Measurements from ENCODE around the gene C4orf33.

DNA sequence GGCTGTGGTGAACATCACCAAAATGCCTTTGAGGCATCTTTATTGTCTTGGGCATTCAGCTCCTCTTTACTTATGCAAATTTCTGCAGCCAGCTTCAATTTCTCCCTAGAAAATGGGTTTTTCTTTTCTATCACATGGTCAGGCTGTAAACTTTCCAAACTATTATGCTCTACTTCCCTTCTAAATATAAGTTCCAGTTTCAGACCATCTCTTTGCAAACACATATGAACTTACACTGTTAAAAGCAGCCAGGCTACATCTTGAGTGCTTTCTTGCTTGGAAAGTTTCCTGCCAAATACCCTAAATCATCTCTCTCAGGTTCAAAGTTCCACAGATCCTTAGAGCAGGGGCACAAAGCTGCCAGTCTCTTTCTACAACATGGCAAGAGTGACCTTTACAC, 15.8 kb upstream of the C4orf33 start:
- TF ChIP-seq, protein P1, sequence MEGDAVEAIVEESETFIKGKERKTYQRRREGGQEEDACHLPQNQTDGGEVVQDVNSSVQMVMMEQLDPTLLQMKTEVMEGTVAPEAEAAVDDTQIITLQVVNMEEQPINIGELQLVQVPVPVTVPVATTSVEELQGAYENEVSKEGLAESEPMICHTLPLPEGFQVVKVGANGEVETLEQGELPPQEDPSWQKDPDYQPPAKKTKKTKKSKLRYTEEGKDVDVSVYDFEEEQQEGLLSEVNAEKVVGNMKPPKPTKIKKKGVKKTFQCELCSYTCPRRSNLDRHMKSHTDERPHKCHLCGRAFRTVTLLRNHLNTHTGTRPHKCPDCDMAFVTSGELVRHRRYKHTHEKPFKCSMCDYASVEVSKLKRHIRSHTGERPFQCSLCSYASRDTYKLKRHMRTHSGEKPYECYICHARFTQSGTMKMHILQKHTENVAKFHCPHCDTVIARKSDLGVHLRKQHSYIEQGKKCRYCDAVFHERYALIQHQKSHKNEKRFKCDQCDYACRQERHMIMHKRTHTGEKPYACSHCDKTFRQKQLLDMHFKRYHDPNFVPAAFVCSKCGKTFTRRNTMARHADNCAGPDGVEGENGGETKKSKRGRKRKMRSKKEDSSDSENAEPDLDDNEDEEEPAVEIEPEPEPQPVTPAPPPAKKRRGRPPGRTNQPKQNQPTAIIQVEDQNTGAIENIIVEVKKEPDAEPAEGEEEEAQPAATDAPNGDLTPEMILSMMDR (IDR thresholded peaks at IDR 0.05; ENCODE audit: poor library complexity, severe bottlenecking): no peak
- TF ChIP-seq EZH2 (IDR thresholded peaks at IDR 0.05; ENCODE audit: borderline replicate concordance, insufficient read depth, low read length, poor library complexity, severe bottlenecking): no peak
- TF ChIP-seq EP300 (conservative IDR thresholded peaks at IDR 0.05; ENCODE audit: poor library complexity, severe bottlenecking): no peak
- no peak for TF ChIP-seq TAF1 (IDR thresholded peaks at IDR 0.05; ENCODE audit: low read depth)
- no peak for TF ChIP-seq RAD21 (conservative IDR thresholded peaks at IDR 0.05)
- no peak for TF ChIP-seq MXI1 (conservative IDR thresholded peaks at IDR 0.05; ENCODE audit: poor library complexity, severe bottlenecking)
- TF ChIP-seq POLR2AphosphoS5 (IDR thresholded peaks at IDR 0.05): no peak
